ENCODE measurements around the gene RPL10L. TPM values are rescaled to one million over a fixed set of nuclear protein-coding genes. Genes with fewer than 3 reads are reported as not detected.

RPL10L gene
- not detected for polyA plus RNA-seq (2013, experiment 1 of 2; ENCODE audit: insufficient read length)
- polyA plus RNA-seq (2013, experiment 2 of 2; ENCODE audit: insufficient read length), result not detected

- no peak for DNase-seq
Measured at GRCh38 chr14:46651526-46652144, at the start of gene RPL10L. Gene RPL10L, minus strand, starts transcription at chr14:46651781. Its CDS starts 45 bp downstream, at chr14:46651736.

- no peak for DNase-seq
Measured at GRCh38 chr14:46691819-46692218, 40.2 kb upstream of the RPL10L start.

GRCh38 chr14:46686652-46687051 lies 35.1 kb upstream of the RPL10L start:
- no peak for DNase-seq

- no peak for DNase-seq
Measured at GRCh38 chr14:46672128-46672527, 20.5 kb upstream of the RPL10L start.

- DNase-seq, result no peak
Measured at GRCh38 chr14:46663382-46663781, 11.8 kb upstream of the RPL10L start.

- no peak for DNase-seq
Measured at GRCh38 chr14:46661728-46662127, 10.1 kb upstream of the RPL10L start.

- no peak for DNase-seq
Measured at GRCh38 chr14:46653031-46653755, 1.6 kb upstream of the RPL10L start.

GRCh38 chr14:46646796-46647195 lies 4.8 kb downstream of the RPL10L start:
- DNase-seq, result no peak

- no peak for DNase-seq
Measured at GRCh38 chr14:46626876-46627275, 24.7 kb downstream of the RPL10L start.

Measured in fibroblast of skin of scalp (primary cell).